PC-3 (cell line): Measurements from ENCODE around the gene ABCD3. TPM values are rescaled to one million over a fixed set of nuclear protein-coding genes. Genes with fewer than 3 reads are reported as not detected.
A peak's percentile ranks its signal among the peaks of the same experiment; 100 is the strongest.

ENCODE experiments used
- ATAC-seq: fragments of 200-7000 bp; cut with Tn5 transposase; 2 replicates; pipeline ENCODE4 v1.9.1; 2020; ENCODE audit warnings: mild to moderate bottlenecking, moderate library complexity
- BruUV-seq: library from RNA; stranded (reverse); fragments of 400-500 nt; replicated peaks from 2 replicates; lab custom pipeline; 2021; lab: Mats Ljungman, UMichigan
- CTCF ChIA-PET: fragments of 300-600 bp; sonication (Branson Sonifier 250); formaldehyde crosslinking; loops from one replicate; lab custom pipeline; 2022; ENCODE audit warnings: antibody characterized with exemption; lab: Charles Lee
- POLR2A ChIA-PET: fragments of 300-600 bp; sonication (Branson Sonifier 250); formaldehyde crosslinking; loops from one replicate; lab custom pipeline; 2022; ENCODE audit warnings: antibody characterized with exemption; ENCODE audit not compliant: unreplicated experiment; lab: Charles Lee
- DNase-seq: peaks from one replicate; pipeline ENCODE4 v3.0.0-alpha.2; 2015
- H2AFZ ChIP-seq: fragments of 300-600 bp; sonication (generic); 2 replicates; pipeline ENCODE4 v1.6.0; 2016; ENCODE audit warnings: antibody characterized with exemption, low read length
- H3F3A ChIP-seq: fragments of 300-600 bp; sonication (generic); one replicate; pipeline ENCODE4 v1.6.0; 2017; ENCODE audit warnings: antibody characterized with exemption, low read length, control low read depth, mild to moderate bottlenecking; ENCODE audit not compliant: unreplicated experiment
- H3K27ac ChIP-seq: fragments of 300-600 bp; sonication (generic); 2 replicates; pipeline ENCODE4 v1.5.1; 2016; ENCODE audit warnings: mild to moderate bottlenecking, low read length
- H3K27me3 ChIP-seq: fragments of 300-600 bp; sonication (generic); 2 replicates; pipeline ENCODE4 v1.6.1; 2016; ENCODE audit warnings: low read length, mixed read lengths
- H3K36me3 ChIP-seq: fragments of 300-600 bp; sonication (generic); 2 replicates; pipeline ENCODE4 v1.6.1; 2016; ENCODE audit warnings: low read depth, mixed run types, low read length, mixed read lengths
- H3K4me1 ChIP-seq: fragments of 300-600 bp; sonication (generic); 2 replicates; pipeline ENCODE4 v1.5.1; 2016; ENCODE audit warnings: low read length; ENCODE audit not compliant: insufficient read depth
- H3K4me2 ChIP-seq: fragments of 300-600 bp; sonication (generic); 2 replicates; pipeline ENCODE4 v1.6.0; 2016; ENCODE audit warnings: low read length
- H3K4me3 ChIP-seq: fragments of 300-600 bp; sonication (generic); 2 replicates; pipeline ENCODE4 v1.5.1; 2016; ENCODE audit warnings: mild to moderate bottlenecking, low read length, mixed read lengths
- H3K79me2 ChIP-seq: fragments of 300-600 bp; sonication (generic); 2 replicates; pipeline ENCODE4 v1.6.1; 2017; ENCODE audit warnings: low read length, mixed read lengths
- H3K9ac ChIP-seq: fragments of 300-600 bp; sonication (generic); 2 replicates; pipeline ENCODE4 v1.6.0; 2016; ENCODE audit warnings: mild to moderate bottlenecking, low read length
- H3K9me2 ChIP-seq: fragments of 300-600 bp; sonication (generic); replicated peaks from 2 replicates; pipeline ENCODE4 v1.6.1; 2016; ENCODE audit warnings: mixed run types, low read length, mixed read lengths
- H3K9me3 ChIP-seq: fragments of 300-600 bp; sonication (generic); 2 replicates; pipeline ENCODE4 v1.6.1; 2016; ENCODE audit warnings: low read length, mixed read lengths
- H4K20me1 ChIP-seq: fragments of 300-600 bp; sonication (generic); 2 replicates; pipeline ENCODE4 v1.6.1; 2016; ENCODE audit warnings: low read length, mixed read lengths
- CTCF ChIP-seq: fragments of 300-600 bp; sonication (generic); conservative IDR thresholded peaks from 2 replicates; pipeline ENCODE4 v1.5.1; 2017; ENCODE audit warnings: antibody characterized with exemption, low read depth, mild to moderate bottlenecking, low read length
- EZH2 ChIP-seq: fragments of 300-600 bp; sonication (generic); IDR thresholded peaks from one replicate; pipeline ENCODE4 v1.6.1; 2017; ENCODE audit warnings: antibody characterized with exemption, mild to moderate bottlenecking, low read length; ENCODE audit not compliant: unreplicated experiment
- EZH2phosphoT487 ChIP-seq: fragments of 300-600 bp; sonication (generic); IDR thresholded peaks from 2 replicates; pipeline ENCODE4 v1.6.1; 2018; ENCODE audit warnings: mild to moderate bottlenecking, antibody characterized with exemption, low read length, borderline replicate concordance
- intact Hi-C: fragments of 100-400 bp; cut with micrococcal nuclease; formaldehyde crosslinking; loops from 2 replicates; pipeline ENCODE4 v1.9.0; 2023
- total RNA-seq: library from RNA; depleted of rRNA; stranded (reverse); fragments of >200 nt; gene quantifications from 2 replicates; pipeline ENCODE4 v1.2.3, GENCODE V29; 2014

ABCD3 gene
- total RNA-seq, 1 experiment from 2014 or later, result 36.3 TPM

GRCh38 chr1:94379615-94380014 lies 38.6 kb upstream of the ABCD3 start:
- CTCF ChIA-PET, result no interaction called here

DNA sequence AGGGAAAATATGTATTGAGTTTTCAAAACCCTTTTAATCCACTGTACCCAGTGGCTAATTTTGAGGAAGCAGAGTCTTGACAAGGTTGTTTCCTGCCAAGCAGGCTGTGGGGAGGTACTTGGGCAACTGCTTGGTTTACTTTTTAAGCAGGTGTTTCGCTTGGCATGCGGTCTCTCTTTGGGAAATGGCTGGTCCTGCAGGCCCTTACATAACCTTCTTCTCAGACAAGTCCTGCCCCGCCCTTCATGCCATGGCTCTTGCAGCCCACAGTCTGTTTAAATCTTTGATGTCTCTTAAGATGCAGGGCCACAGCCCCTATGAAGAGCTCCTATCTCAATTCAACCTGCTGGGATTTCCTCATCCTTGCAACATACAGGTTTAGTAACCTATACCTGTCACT lies 36.0 kb upstream of the ABCD3 start:
- ChIA-PET POLR2A (no interaction called here), CTCF (no interaction called here)
- no TSS peak for BruUV-seq
- no peaks in the 10 kb centered on the region for H3K36me3 ChIP-seq
- H3K4me3 ChIP-seq, result no peak overlapping the region
- no peak overlapping the region for H3K4me2 ChIP-seq
- H3K9ac ChIP-seq, result no peak overlapping the region
- no peaks in the 10 kb centered on the region for H4K20me1 ChIP-seq
- H2AFZ ChIP-seq, result no peak overlapping the region
- intact Hi-C loops, result no loop called here
- H3K9me2 ChIP-seq, result no peaks in the 10 kb centered on the region
- no peak overlapping the region for H3K27ac ChIP-seq
- H3K27me3 ChIP-seq, result no peaks in the 10 kb centered on the region
- ATAC-seq, result no peak
- H3F3A ChIP-seq, result no peaks in the 10 kb centered on the region
- H3K4me1 ChIP-seq, result peaks cover 17% of the 10 kb centered on the region
- no peak for DNase-seq
- H3K79me2 ChIP-seq, result no peaks in the 10 kb centered on the region
- no peaks in the 10 kb centered on the region for H3K9me3 ChIP-seq
- TF ChIP-seq EZH2 (no peak), CTCF (no peak), EZH2phosphoT487 (no peak)

More at GRCh38 chr1:94379615-94380014, 38.6 kb upstream of the ABCD3 start:
- no TSS peak for BruUV-seq
- TF ChIP-seq CTCF (no peak), EZH2phosphoT487 (no peak), EZH2 (no peak)
- Histone ChIP-seq H2AFZ (no peak overlapping the region), H3K36me3 (no peaks in the 10 kb centered on the region), H3K9me3 (no peaks in the 10 kb centered on the region), H3F3A (no peaks in the 10 kb centered on the region), H3K27me3 (no peaks in the 10 kb centered on the region), H3K4me2 (no peak overlapping the region), H4K20me1 (no peaks in the 10 kb centered on the region), H3K9ac (no peak overlapping the region), H3K4me3 (no peak overlapping the region), H3K79me2 (no peaks in the 10 kb centered on the region), H3K4me1 (peaks cover 24% of the 10 kb centered on the region), H3K9me2 (no peaks in the 10 kb centered on the region), H3K27ac (no peak overlapping the region)
- ATAC-seq (no peak), DNase-seq (no peak)
- POLR2A ChIA-PET, result no interaction called here
- intact Hi-C loops, result loop anchor here (5.0 kb wide), 1 partner anchor 38 kb away; the partner anchor contains the start of gene ABCD3

- no peak overlapping the region for H3K9ac ChIP-seq
- no TSS peak for BruUV-seq
- DNase-seq (peak; percentile 73), ATAC-seq (peak; percentile 85)
- no peak overlapping the region for H3K27ac ChIP-seq
- no peaks in the 10 kb centered on the region for H4K20me1 ChIP-seq
- CTCF ChIA-PET, result interaction anchor here (0.6 kb wide), 1 partner anchor 17 kb away, joined by 3 read pairs; no protein-coding TSS in a partner anchor
- H3K9me2 ChIP-seq, result no peaks in the 10 kb centered on the region
- POLR2A ChIA-PET, result no interaction called here
- no peaks in the 10 kb centered on the region for H3F3A ChIP-seq
- H3K4me2 ChIP-seq, result no peak overlapping the region
- H3K4me1 ChIP-seq, result peaks cover 17% of the 10 kb centered on the region
- intact Hi-C loops, result no loop called here
- TF ChIP-seq EZH2 (no peak), CTCF (no peak), EZH2phosphoT487 (no peak)
- no peaks in the 10 kb centered on the region for H3K79me2 ChIP-seq
- H3K27me3 ChIP-seq, result no peaks in the 10 kb centered on the region
- no peak overlapping the region for H3K4me3 ChIP-seq
- no peak overlapping the region for H2AFZ ChIP-seq
- H3K9me3 ChIP-seq, result no peaks in the 10 kb centered on the region
- H3K36me3 ChIP-seq, result no peaks in the 10 kb centered on the region
Observed at GRCh38 chr1:94383966-94384408, 34.2 kb upstream of the ABCD3 start.
